Peyer's patch (tissue), 4 donors: ENCODE data around the gene OPCML. TPM values are rescaled to one million over a fixed set of nuclear protein-coding genes. Genes with fewer than 3 reads are reported as not detected.

Source experiments
- DNase-seq, 3 donors: peaks; one replicate each; pipeline ENCODE4 v3.0.0-alpha.2; 2017 to 2019
- H3K27ac ChIP-seq, 4 donors: fragments of 200-600 bp; sonication (generic); one replicate each; pipeline ENCODE4 v1.5.1; 2016 to 2019
- H3K27me3 ChIP-seq, 2 donors: fragments of 200-600 bp; sonication (generic); one replicate each; pipeline ENCODE4 v1.5.1; 2019
- H3K36me3 ChIP-seq, 3 donors: fragments of 200-600 bp; sonication (generic); one replicate each; pipeline ENCODE4 v1.5.1; 2016 to 2019
- H3K4me1 ChIP-seq, 4 donors: fragments of 200-600 bp; sonication (generic); one replicate each; pipeline ENCODE4 v1.5.1; 2016 to 2019
- H3K4me3 ChIP-seq, 4 donors: fragments of 200-600 bp; sonication (generic); 1 replicate in 3 of 4; 2 replicates in 1 of 4; pipeline ENCODE4 v1.5.1; 2016 to 2019; ENCODE audit warnings: mild to moderate bottlenecking in 1 of 4
- H3K9me3 ChIP-seq, 4 donors: fragments of 200-600 bp; sonication (generic); one replicate each; pipeline ENCODE4 v1.5.1; 2016 to 2019; ENCODE audit warnings: mild to moderate bottlenecking in 1 of 4
- POLR2A ChIP-seq, 2 donors: fragments of 450-650 bp; IDR thresholded peaks; one replicate each; pipeline ENCODE4 v1.5.1; 2017; ENCODE audit warnings: antibody characterized with exemption in 2 of 2, mild to moderate bottlenecking in 2 of 2, moderate library complexity in 2 of 2
- total RNA-seq, 4 donors: library from RNA; depleted of rRNA; stranded (reverse); fragments of >200 nt; gene quantifications; one replicate each; pipeline ENCODE4 v1.1.0, GENCODE V29; 2016
- TF ChIP-seq, protein P1 (sequence below), 6 experiments: fragments of 450-650 bp in 4 of 6; fragments of 200-600 bp in 2 of 6; sonication (generic) in 1 of 6; IDR thresholded peaks; one replicate each; pipeline ENCODE4 v1.5.1; 2017 to 2019; ENCODE audit warnings: antibody characterized with exemption in 6 of 6, mild to moderate bottlenecking in 3 of 6, moderate library complexity in 1 of 6

The OPCML gene
- total RNA-seq, 4 donors from 2014 or later: not detected

- H3K36me3 ChIP-seq: no peaks in the 10 kb centered on the region
- TF ChIP-seq, protein P1, sequence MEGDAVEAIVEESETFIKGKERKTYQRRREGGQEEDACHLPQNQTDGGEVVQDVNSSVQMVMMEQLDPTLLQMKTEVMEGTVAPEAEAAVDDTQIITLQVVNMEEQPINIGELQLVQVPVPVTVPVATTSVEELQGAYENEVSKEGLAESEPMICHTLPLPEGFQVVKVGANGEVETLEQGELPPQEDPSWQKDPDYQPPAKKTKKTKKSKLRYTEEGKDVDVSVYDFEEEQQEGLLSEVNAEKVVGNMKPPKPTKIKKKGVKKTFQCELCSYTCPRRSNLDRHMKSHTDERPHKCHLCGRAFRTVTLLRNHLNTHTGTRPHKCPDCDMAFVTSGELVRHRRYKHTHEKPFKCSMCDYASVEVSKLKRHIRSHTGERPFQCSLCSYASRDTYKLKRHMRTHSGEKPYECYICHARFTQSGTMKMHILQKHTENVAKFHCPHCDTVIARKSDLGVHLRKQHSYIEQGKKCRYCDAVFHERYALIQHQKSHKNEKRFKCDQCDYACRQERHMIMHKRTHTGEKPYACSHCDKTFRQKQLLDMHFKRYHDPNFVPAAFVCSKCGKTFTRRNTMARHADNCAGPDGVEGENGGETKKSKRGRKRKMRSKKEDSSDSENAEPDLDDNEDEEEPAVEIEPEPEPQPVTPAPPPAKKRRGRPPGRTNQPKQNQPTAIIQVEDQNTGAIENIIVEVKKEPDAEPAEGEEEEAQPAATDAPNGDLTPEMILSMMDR (IDR thresholded peaks at IDR 0.05): no peak
- no peak for TF ChIP-seq POLR2A (IDR thresholded peaks at IDR 0.05)
- no peaks in the 10 kb centered on the region for H3K27me3 ChIP-seq
- H3K9me3 ChIP-seq: no peaks in the 10 kb centered on the region
- no peak overlapping the region for H3K27ac ChIP-seq
- H3K4me3 ChIP-seq: no peak overlapping the region
- no peaks in the 10 kb centered on the region for H3K4me1 ChIP-seq
- no peak for DNase-seq
Observed at GRCh38 chr11:132551016-132551415, 981.3 kb downstream of the OPCML start.

- DNase-seq: no peak
- TF ChIP-seq, protein P1 (IDR thresholded peaks at IDR 0.05): no peak
- no peaks in the 10 kb centered on the region for H3K9me3 ChIP-seq
Observed at GRCh38 chr11:132549561-132549960, 982.7 kb downstream of the OPCML start.

GRCh38 chr11:132549001-132549400 lies 983.3 kb downstream of the OPCML start:
- Histone ChIP-seq H3K36me3 (no peaks in the 10 kb centered on the region), H3K4me1 (no peaks in the 10 kb centered on the region), H3K27me3 (no peaks in the 10 kb centered on the region), H3K4me3 (no peak overlapping the region), H3K27ac (no peak overlapping the region), H3K9me3 (no peaks in the 10 kb centered on the region)
- no peak for DNase-seq
- TF ChIP-seq, protein P1 (IDR thresholded peaks at IDR 0.05): no peak
- no peak for TF ChIP-seq POLR2A (IDR thresholded peaks at IDR 0.05)

More at GRCh38 chr11:132549561-132549960, 982.7 kb downstream of the OPCML start:
- Histone ChIP-seq H3K4me3 (no peak overlapping the region), H3K4me1 (no peaks in the 10 kb centered on the region), H3K36me3 (no peaks in the 10 kb centered on the region), H3K27ac (no peak overlapping the region), H3K27me3 (no peaks in the 10 kb centered on the region)

GRCh38 chr11:132544007-132544406 lies 988.3 kb downstream of the OPCML start:
- DNase-seq: no peak
- Histone ChIP-seq H3K4me1 (no peaks in the 10 kb centered on the region), H3K36me3 (no peaks in the 10 kb centered on the region), H3K9me3 (no peaks in the 10 kb centered on the region), H3K27ac (no peak overlapping the region), H3K27me3 (no peaks in the 10 kb centered on the region), H3K4me3 (no peak overlapping the region)
- no peak for TF ChIP-seq POLR2A (IDR thresholded peaks at IDR 0.05)
- TF ChIP-seq, protein P1 (IDR thresholded peaks at IDR 0.05): no peak

- H3K27ac ChIP-seq: no peak overlapping the region
- no peak for DNase-seq
- H3K27me3 ChIP-seq: no peaks in the 10 kb centered on the region
- H3K4me3 ChIP-seq: no peak overlapping the region
- no peaks in the 10 kb centered on the region for H3K4me1 ChIP-seq
- TF ChIP-seq, protein P1 (IDR thresholded peaks at IDR 0.05): no peak
- TF ChIP-seq POLR2A (IDR thresholded peaks at IDR 0.05): no peak
- no peaks in the 10 kb centered on the region for H3K9me3 ChIP-seq
- no peaks in the 10 kb centered on the region for H3K36me3 ChIP-seq
Observed at GRCh38 chr11:132541794-132542193, 990.5 kb downstream of the OPCML start.

- no peaks in the 10 kb centered on the region for H3K4me1 ChIP-seq
- H3K36me3 ChIP-seq: no peaks in the 10 kb centered on the region
- H3K9me3 ChIP-seq: no peaks in the 10 kb centered on the region
- TF ChIP-seq POLR2A (IDR thresholded peaks at IDR 0.05): no peak
- TF ChIP-seq, protein P1 (IDR thresholded peaks at IDR 0.05): no peak
- no peak for DNase-seq
- H3K27ac ChIP-seq: no peak overlapping the region
- no peaks in the 10 kb centered on the region for H3K27me3 ChIP-seq
- no peak overlapping the region for H3K4me3 ChIP-seq
Observed at GRCh38 chr11:132540581-132540980, 991.7 kb downstream of the OPCML start.
